ENCODE data around the gene LAIR2.
"Not testable (repeated sequence)": the region's sequence is repeated elsewhere in the genome, so short reads cannot be mapped to it uniquely, and the experiment has no call there.

DNA sequence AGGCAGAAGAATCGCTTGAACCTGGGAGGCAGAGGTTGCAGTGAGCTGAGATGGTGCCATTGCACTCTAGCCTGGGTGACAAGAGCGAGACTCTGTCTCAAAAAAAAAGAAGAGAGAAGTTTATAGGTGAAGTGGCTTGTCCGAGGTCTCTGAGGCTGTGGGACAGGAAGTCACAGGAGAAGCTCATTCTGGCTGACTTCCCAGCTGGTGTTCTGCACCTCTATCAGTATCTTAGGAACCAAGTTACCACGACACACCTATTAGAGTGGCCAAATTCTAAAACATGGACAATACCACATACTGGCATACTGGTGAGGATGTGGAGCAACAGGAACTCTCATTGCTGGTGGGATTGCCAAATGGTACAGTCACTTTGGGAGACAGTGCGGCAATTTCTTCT lies 7.3 kb upstream of the LAIR2 start:
- TF ChIP-seq POLR2AphosphoS5, POLR2A (IDR thresholded peaks at IDR 0.05): not testable (repeated sequence)
- TF ChIP-seq, protein P1, sequence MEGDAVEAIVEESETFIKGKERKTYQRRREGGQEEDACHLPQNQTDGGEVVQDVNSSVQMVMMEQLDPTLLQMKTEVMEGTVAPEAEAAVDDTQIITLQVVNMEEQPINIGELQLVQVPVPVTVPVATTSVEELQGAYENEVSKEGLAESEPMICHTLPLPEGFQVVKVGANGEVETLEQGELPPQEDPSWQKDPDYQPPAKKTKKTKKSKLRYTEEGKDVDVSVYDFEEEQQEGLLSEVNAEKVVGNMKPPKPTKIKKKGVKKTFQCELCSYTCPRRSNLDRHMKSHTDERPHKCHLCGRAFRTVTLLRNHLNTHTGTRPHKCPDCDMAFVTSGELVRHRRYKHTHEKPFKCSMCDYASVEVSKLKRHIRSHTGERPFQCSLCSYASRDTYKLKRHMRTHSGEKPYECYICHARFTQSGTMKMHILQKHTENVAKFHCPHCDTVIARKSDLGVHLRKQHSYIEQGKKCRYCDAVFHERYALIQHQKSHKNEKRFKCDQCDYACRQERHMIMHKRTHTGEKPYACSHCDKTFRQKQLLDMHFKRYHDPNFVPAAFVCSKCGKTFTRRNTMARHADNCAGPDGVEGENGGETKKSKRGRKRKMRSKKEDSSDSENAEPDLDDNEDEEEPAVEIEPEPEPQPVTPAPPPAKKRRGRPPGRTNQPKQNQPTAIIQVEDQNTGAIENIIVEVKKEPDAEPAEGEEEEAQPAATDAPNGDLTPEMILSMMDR (IDR thresholded peaks at IDR 0.05) = not testable (repeated sequence)
